Cardiac septum (tissue), 1 donor: ENCODE measurements around the gene MGAT5. TPM values are rescaled to one million over a fixed set of nuclear protein-coding genes. Genes with fewer than 3 reads are reported as not detected.
A peak's percentile ranks its signal among the peaks of the same experiment; 100 is the strongest.

Source experiments
- DNase-seq: peaks from one replicate; pipeline ENCODE4 v3.0.0-alpha.2; 2020; ENCODE audit warnings: low spot score
- intact Hi-C: fragments of 100-400 bp; cut with DNase I; formaldehyde crosslinking; loops from one replicate; pipeline ENCODE4 v1.14.0; 2022
- total RNA-seq: library from RNA; stranded (reverse); fragmentation: NEBNext Ultra II Directional; extraction: Animal tissue kit (Norgen Biotek cat#: 25700); gene quantifications from one replicate; pipeline ENCODE4 v1.2.1, GENCODE V29; 2021
- donor health status: DM: no; HTN: no; CAD: no.

Gene MGAT5
- total RNA-seq, 1 donor from 2014 or later, result 75.3 TPM

DNA sequence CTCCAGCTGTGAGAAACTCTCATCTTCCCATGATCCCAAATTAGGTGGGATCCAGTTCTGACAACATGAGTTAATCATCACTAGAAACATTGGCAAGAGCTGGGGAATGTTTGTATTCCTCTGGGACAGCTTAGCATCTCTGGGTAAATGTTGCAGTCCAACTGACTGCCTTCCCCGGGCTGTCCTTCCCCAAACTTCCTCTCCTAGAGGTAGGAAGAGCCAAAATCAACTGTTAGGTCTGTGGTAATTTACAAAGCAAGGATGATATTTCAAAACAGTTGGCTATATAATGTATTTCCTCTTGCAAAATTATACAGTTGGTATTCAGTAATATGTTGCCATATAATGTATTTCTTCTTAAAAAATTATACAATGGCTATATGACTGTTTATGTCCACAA is 148.5 kb downstream of the MGAT5 start:
- intact Hi-C loops, result loop anchor here (5.0 to 10.0 kb wide), 3 partner anchors 40 to 418 kb away; no protein-coding TSS in a partner anchor
- DNase-seq, result no peak

DNA sequence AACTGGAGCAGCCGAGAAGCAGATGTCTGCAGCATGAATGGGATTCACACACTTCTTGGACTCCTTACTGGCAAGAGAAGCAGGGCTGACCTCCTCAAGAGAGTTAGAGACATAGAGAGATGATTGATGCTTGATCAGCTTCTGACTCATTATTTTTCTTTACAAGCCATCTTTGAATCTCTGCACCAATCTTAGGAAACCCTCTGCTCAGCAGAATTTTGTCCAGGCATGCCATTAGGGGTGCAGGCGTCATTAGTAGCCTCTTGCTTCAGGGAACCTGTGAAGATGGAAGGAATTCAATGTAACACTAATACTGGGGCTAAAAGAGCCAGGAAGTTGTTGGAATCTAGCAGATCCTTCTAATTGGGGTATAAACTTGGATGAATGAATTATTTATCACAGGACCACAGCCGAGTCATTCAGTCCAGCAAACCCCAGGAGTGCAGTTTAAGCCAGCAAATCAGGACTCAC is 151.8 kb downstream of the MGAT5 start:
- intact Hi-C loops, result loop anchor here (5.0 to 10.0 kb wide), 2 partner anchors 158 to 421 kb away; no protein-coding TSS in a partner anchor
- DNase-seq, result no peak

DNA sequence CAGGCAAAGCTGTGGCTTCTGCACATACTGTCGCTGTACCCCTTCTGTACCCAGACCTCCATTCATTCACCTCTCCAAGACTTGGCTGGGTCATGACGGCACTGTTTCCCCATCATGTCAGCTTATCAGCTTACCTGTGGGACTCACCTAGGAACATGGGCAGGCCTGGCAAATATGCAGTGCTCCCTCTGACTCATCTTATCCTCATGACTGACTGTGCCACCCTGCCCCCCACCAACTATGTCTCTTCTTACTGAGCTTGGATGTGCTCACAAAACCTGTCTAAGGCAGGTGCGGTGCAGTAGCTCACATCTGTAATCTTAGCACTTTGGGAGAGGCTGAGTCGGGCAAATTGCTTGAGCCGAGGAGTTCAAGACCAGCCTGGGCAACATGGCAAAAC is 152.4 kb downstream of the MGAT5 start:
- intact Hi-C loops, result loop anchor here (5.0 to 10.0 kb wide), 2 partner anchors 159 to 422 kb away; no protein-coding TSS in a partner anchor
- no peak for DNase-seq

DNA sequence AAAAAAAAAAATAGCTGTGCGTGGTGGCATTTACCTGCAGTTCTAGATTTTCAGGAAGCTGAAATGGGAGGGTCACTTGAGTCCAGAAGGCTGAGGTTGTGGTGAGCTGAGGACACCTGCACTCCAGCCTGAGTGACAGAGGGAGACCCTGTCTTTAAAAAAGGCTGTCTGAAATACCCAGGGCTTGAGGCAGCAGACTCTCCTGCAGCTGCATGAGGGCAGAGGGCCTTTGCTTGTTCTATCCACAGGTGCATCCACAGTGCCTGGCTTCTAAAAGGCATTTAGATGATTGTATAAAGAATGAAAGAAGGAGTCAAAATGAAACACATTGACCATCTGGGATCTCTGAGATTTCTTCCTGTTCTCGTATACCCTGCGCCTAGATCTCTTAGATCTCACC is 152.9 kb downstream of the MGAT5 start:
- DNase-seq, result no peak
- intact Hi-C loops, result loop anchor here (5.0 to 10.0 kb wide), 2 partner anchors 159 to 422 kb away; no protein-coding TSS in a partner anchor

DNA sequence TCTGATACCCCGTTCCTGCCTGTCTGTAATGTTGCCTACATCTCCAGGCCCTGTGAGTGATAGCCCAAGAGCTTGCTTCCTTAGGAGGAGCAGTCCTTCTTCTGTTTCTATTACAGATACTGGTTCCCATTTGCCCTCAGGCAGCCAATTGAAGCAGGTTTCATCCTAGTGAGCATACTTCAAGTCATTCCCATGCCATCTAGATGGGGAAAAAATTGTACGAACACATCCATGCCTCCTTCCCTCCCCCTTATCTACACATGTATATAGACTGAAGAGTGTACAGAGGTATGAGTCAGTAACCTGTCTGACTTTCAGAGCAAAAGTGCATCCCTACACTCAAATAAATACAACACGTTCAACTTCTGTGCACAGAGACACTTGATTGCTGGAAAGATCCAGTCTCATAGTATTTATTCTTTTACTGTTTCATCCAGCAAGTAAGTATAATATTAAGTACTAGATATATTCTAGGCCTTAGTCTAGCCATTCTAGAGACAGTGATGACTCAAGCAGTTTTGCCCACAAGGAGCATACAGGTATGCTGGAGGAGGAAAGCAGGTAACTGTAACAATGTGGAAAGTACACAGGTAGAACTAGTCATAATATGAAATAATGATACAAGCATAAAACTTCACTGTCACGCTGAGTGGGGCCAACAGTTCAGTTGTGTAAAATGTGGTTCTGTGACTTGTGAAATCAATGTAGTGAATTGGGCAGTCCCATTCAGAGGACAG is 153.4 kb downstream of the MGAT5 start:
- no peak for DNase-seq
- intact Hi-C loops, result loop anchor here (5.0 to 10.0 kb wide), 2 partner anchors 160 to 423 kb away; no protein-coding TSS in a partner anchor

DNA sequence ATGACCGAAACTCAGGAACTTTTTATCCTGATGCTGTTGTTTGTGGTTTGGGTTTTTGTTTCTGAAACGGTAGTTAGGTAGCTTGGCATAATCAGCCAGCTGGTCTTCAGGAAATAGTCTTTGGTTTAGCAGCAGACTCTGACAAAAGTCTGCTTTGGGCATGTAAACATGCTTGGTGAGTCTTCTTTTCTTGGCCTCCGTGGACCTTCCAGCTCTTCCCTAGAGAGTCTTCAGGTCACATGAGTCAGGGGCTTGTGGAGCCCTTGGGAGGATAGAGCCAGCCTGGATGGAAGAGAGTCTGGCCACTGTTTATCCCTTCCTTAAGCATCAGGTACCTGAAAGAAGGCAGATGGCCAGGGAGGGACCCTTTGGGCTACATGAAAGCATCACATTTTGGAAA is 154.5 kb downstream of the MGAT5 start:
- intact Hi-C loops, result loop anchor here (5.0 to 10.0 kb wide), 2 partner anchors 161 to 424 kb away; no protein-coding TSS in a partner anchor
- DNase-seq, result no peak

DNA sequence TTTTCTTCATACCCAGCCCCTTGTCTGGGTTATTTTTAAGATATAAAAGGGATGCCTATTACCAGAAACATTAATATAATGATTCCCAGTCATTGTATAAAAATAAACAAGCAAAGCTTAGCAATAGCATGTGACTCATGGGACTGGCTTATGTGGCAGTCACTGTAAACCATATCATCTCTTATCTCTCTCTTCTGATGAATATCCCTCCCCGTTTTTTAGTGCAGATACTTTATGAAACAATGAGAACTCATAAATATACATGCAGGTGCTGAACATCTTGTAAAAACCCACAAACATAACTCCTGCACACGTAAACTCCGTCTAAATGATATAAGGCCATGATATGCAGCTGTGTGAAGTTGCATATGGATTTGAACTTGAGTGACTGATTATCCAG is 154.9 kb downstream of the MGAT5 start:
- intact Hi-C loops, result loop anchor here (5.0 to 10.0 kb wide), 2 partner anchors 161 to 424 kb away; no protein-coding TSS in a partner anchor

DNA sequence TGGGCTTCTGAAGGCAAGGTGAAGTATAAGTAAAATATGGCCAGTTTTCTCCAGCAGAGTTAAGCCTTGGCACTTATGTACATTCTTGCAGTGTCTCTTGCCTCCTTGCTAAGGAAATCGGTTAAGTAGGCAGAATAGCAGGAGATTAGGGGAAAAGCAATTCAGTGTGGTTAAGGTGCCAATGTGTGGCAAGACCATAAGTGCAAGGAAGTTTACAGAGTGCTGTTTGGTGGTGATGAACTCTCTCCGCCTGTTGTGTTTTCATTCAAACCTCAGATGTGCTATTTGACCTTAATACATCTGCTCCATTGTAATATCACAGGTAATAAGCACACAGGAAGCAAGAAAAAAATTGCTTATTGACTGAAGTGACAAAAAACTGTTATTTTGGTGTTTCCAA is 156.1 kb downstream of the MGAT5 start:
- no peak for DNase-seq
- intact Hi-C loops, result loop anchor here (5.0 kb wide), 3 partner anchors 33 to 523 kb away; no protein-coding TSS in a partner anchor

More for the DNA sequence above, 154.9 kb downstream of the MGAT5 start:
- no peak for DNase-seq

DNA sequence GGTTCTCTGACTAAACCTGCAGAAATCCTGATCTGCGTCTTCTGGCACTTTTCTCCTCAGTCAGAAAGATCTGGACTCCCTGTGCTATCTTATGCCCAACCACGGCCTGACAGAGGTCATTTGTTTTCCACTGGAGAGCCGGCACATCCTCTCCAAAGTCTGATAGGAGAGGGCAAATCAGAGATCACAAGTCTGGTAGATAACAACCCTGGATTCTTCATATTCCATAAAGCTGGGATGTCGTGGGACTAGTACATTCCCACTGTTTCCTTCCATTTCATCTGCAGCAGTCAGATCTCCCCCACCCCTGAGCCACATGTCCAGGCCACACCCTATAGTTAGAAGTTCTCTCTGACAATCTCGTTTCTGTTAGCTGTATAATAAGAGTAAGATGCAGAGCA is 157.0 kb downstream of the MGAT5 start:
- no peak for DNase-seq
- intact Hi-C loops, result loop anchor here (5.0 kb wide), 3 partner anchors 34 to 524 kb away; no protein-coding TSS in a partner anchor

DNA sequence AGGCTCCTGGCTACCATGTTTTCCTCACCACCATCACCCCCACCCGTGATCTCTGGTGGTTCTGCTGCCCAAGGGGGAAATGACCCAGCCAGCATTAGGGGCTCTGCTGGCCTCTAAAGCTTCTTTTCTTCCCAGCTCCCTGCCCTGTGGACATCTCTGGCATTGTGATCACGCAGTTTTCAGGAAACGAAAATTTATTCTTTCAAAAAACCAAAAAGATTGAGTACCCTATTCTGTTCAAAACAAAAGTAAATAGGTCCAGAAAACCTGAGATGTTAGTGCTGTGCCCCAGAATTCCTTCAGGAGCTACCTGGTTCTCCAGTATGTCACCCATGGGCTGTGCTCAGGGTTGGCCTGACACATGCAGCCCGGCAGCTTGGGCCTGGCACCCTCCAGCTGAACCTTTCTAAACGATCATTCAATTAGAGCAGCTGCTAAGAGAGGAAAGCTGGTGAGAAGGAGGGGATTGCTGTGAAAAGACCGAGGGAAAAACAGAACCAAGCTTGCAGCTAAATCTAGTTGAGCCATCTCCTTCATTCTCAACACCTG is 157.5 kb downstream of the MGAT5 start:
- DNase-seq, result no peak
- intact Hi-C loops, result loop anchor here (5.0 kb wide), 3 partner anchors 34 to 524 kb away; no protein-coding TSS in a partner anchor

DNA sequence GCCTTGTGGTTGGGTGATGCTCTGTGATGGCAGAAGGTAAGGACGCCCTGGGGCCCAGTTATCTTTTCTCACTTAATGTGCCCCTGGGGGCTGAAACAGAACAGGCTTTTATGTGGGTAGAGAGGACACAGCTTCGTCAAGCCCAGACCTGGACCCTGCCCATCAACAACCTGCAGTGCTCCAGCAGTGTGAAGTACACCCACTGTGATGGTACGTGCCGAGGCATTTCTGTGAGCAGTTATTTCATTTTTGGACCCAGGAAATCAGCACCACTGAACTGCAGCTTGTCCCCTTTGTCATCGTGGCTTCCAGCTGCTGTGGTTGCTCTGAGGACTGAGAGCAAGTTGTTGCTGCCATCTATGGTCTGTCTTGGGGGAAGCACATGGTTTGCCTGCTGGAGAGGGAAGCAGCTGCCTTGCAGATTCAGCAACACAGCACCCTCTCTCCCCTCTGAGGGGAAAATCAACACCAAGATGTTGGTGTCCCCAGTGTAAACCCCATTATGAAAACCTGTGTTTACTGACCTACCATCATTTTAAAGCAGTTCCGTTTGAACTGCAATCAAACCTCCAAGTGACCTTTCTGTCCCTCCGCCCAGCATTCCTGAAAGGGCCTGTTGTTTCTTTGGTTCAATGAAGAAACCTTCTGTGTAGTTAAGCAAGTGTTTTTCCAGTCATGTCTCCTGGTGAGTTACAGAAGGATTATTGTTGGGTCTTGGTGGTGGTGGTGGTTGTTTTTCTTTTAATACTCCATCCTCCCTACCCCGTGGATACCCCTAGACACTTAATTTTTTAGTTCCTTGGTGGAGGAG is 158.2 kb downstream of the MGAT5 start:
- intact Hi-C loops, result loop anchor here (2.0 to 5.0 kb wide), 4 partner anchors 35 to 525 kb away; no protein-coding TSS in a partner anchor

DNA sequence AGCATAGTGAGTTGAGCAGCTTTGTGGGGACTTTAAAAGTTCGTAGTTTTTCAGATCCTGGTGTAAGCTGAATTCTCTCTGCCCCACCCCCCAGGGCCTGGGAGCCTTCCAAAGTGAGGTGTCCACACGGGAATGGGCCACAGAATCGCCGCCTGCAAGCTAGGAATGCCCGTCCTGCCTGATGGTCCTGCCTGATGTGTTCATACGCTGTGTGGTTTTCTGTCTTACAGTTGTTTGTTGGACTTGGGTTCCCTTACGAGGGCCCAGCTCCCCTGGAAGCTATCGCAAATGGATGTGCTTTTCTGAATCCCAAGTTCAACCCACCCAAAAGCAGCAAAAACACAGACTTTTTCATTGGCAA is 158.7 kb downstream of the MGAT5 start:
- intact Hi-C loops, result loop anchor here (2.0 to 5.0 kb wide), 4 partner anchors 35 to 525 kb away; no protein-coding TSS in a partner anchor
- no peak for DNase-seq

More for the DNA sequence above, 158.2 kb downstream of the MGAT5 start:
- peak; percentile 83 for DNase-seq

DNA sequence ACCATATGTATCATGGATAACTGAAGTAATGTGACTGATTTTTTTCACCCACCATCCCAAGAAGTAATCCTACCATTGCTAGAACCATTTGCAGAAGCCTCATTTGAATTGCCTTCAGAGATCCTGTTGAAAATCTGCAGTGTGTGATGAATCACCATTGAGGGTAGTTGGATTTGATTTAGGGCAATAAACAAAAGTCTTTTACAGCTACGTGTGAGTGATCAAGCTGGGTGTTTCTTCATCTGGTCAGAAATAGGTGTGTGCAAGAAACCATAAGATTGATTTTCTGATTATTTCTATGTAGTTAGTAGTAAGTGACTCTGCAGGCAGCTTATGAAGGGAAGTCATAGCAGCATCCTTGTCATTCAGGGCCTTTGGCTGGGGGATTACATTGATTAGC is 159.6 kb downstream of the MGAT5 start:
- intact Hi-C loops, result loop anchor here (2.0 to 5.0 kb wide), 4 partner anchors 36 to 526 kb away; no protein-coding TSS in a partner anchor
- DNase-seq, result no peak

DNA sequence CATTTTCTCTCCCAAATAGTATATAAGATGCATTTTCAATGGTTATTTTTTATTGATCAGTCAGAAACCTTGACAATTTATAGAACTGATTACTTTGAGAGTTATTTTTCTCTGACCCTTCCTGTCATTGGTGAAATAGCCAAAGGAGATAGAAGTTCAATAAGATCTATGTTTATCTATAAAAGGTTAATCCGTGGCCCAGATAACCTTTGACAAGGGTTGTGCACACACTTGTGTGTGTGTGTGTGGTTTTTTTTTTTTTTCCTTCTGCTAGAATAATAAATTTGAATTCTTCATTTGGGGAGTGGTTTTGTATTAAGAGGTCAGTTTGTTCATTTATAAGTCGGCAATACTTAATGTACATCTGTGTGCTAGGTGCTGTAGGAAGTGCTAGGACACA is 160.0 kb downstream of the MGAT5 start:
- intact Hi-C loops, result loop anchor here (2.0 to 5.0 kb wide), 4 partner anchors 37 to 527 kb away; no protein-coding TSS in a partner anchor
- DNase-seq, result no peak

DNA sequence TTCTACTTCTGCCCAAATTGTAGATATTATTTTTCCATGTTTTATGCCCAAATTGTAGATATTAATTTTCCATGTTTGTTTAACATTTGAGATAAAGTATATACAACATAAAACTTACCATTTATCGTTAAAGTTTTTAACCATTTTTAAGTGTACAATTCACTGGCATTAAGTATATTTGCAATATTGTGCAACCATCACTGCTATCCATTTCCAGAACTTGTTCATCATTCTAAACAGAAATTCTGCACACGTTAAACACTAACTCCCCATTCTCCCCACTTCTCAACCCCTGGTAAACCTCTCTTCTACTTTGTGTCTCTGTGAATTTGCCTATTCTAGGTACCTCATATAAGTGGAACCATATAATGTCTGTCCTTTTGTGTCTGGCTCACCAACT is 162.1 kb downstream of the MGAT5 start:
- DNase-seq, result no peak
- intact Hi-C loops, result no loop called here

DNA sequence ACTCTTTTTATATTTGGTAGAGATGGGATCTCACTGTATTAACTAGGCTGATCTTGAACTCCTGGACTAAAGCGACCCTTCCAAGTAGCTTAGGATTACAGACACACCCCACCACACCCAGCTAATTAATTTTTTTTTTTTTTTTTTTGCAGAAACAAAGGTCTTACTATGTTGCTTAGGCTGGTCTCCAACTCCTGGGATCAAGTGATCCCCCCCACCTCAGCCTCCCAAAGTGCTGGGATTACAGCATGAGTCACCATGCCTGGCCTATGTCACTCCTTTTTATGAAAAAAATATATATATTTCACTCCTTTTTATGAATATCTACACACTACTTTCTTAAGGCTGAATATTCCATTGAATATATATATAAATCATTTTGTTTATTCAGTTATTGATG is 162.8 kb downstream of the MGAT5 start:
- intact Hi-C loops, result no loop called here
- no peak for DNase-seq

DNA sequence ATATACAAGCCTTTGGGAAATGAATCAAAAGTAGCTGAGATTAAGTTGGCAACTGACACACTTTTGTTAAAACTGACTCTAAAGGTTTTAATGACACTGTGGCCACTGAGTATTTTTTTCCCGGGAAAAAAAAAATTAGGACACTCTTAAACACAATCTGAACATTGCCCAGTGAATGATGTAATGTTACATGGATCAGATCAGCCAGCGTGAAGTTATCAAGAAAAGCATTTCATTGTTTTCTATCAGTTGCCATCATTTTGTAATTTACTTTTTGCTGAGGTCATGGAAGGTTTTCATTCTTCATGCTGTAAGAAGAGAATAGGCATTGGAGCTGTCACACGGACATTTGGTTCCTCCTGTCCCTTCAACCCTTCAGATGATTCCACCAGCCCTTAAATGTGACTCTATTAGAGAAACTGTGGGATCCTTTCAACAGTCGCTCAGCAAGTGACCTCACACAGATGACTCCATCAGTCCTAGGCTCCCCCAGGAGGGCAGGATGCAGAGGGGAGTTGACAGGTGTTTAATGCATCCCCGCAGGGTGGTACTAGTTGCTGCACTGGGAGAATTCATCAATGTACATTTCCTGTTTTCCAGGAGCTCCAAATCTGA is 164.2 kb downstream of the MGAT5 start:
- intact Hi-C loops, result no loop called here
- DNase-seq, result no peak

DNA sequence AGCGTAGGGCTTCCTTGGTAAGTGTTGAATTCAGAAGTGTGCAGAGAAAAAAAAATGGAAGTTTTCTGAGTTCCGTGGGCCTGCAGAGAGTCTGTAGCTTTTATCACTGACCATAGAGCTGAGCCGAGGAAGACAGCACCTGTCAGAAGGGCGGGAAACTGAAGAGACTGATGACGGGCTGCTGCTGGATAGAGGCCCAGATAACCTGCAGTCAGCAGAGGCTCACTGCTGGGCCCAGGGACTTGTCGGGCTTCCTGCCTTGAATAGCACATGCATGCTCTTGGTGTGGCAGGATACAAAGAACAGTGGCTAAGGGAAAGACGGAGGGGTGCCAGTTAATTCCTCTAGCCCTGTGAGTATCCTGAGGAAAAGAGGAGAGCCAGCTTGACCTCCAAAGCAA is 166.4 kb downstream of the MGAT5 start:
- no peak for DNase-seq
- intact Hi-C loops, result no loop called here

DNA sequence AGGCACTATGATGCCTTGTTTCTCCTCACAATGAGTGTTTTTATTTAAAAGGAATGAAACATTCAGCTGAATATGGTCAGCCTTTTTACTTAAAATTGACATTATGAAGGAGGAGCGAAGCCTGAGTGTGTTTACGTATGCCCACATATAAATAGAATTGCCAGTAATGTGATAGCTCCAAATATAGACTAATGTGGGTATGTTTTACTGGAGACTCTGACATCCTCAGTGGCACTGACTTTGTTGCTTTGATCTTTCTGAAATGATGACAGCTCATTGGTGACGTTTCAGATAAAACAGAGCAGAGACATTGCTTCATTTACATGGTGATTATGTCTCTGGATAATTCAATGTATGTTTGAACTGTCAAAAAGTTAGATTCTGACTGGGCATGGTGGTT is 167.0 kb downstream of the MGAT5 start:
- intact Hi-C loops, result no loop called here

More for the DNA sequence above, 167.0 kb downstream of the MGAT5 start:
- DNase-seq, result no peak
